HEK293 (cell line): ENCODE measurements around the gene GNA12.

Source experiments
- CTCF ChIA-PET: fragments of 350-600 bp; formaldehyde crosslinking; extraction: SDS; loops from one replicate; lab custom pipeline; 2021; ENCODE audit warnings: antibody characterized with exemption; lab: Yijun Ruan, JAX
- POLR2A ChIA-PET: fragments of 300-600 bp; formaldehyde crosslinking; extraction: SDS; loops from one replicate; lab custom pipeline; 2020; ENCODE audit warnings: antibody characterized with exemption, inconsistent platforms; lab: Yijun Ruan, JAX
- H3K27ac ChIP-seq: fragments of 200-500 bp; sonication (Bioruptor generic); 2 replicates; pipeline ENCODE4 v1.5.1; 2014; ENCODE audit warnings: low read depth, low read length, control low read depth, inconsistent platforms; ENCODE audit errors: extremely low read depth
- H3K36me3 ChIP-seq, 2 experiments: fragments of 200-500 bp in 1 of 2; sonication (Bioruptor generic) in 1 of 2; 1 replicate in 1 of 2; 2 replicates in 1 of 2; pipeline ENCODE4 v1.5.1; 2014 to 2017; ENCODE audit warnings: inconsistent platforms in 2 of 2, low read length in 2 of 2; ENCODE audit not compliant: control insufficient read depth in 2 of 2, insufficient read depth in 1 of 2
- H3K4me1 ChIP-seq: fragments of 200-500 bp; sonication (Bioruptor generic); 2 replicates; pipeline ENCODE4 v1.5.1; 2014; ENCODE audit warnings: mild to moderate bottlenecking, low read length, inconsistent platforms; ENCODE audit not compliant: control insufficient read depth, insufficient read depth
- H3K4me3 ChIP-seq: 2 replicates; pipeline ENCODE4 v1.5.1; 2011; ENCODE audit warnings: low read depth, mild to moderate bottlenecking, control low read depth, low read length, moderate library complexity
- H3K9me3 ChIP-seq: fragments of 200-500 bp; sonication (Bioruptor generic); 2 replicates; pipeline ENCODE4 v1.5.1; 2014; ENCODE audit warnings: low read depth, low read length, inconsistent platforms; ENCODE audit not compliant: control insufficient read depth, insufficient read depth
- FEZF1 ChIP-seq: fragments of 450-650 bp; formaldehyde crosslinking; IDR thresholded peaks from 2 replicates; pipeline ENCODE4 v1.5.1; 2016; ENCODE audit warnings: missing biosample characterization, missing genetic modification characterization
- GLIS1 ChIP-seq: fragments of 450-650 bp; formaldehyde crosslinking; IDR thresholded peaks from 2 replicates; pipeline ENCODE4 v1.5.1; 2016; ENCODE audit warnings: missing biosample characterization, missing genetic modification characterization
- GLIS2 ChIP-seq: fragments of 450-650 bp; formaldehyde crosslinking; IDR thresholded peaks from 2 replicates; pipeline ENCODE4 v1.5.1; 2016; ENCODE audit warnings: missing biosample characterization, missing genetic modification characterization
- HIC1 ChIP-seq: fragments of 450-650 bp; formaldehyde crosslinking; IDR thresholded peaks from 2 replicates; pipeline ENCODE4 v1.5.1; 2016; ENCODE audit warnings: missing biosample characterization, missing genetic modification characterization
- KLF7 ChIP-seq: fragments of 450-650 bp; formaldehyde crosslinking; IDR thresholded peaks from 2 replicates; pipeline ENCODE4 v1.5.1; 2016; ENCODE audit warnings: missing biosample characterization, missing genetic modification characterization, borderline replicate concordance
- MEIS1 ChIP-seq: sonication (generic); formaldehyde crosslinking; IDR thresholded peaks from 2 replicates; pipeline ENCODE4 v1.8.1; 2022; ENCODE audit warnings: missing genetic modification reagents, mild to moderate bottlenecking, borderline replicate concordance
- PRDM1 ChIP-seq: fragments of 450-650 bp; formaldehyde crosslinking; IDR thresholded peaks from 2 replicates; pipeline ENCODE4; 2016; ENCODE audit warnings: missing biosample characterization, missing genetic modification characterization
- SALL2 ChIP-seq: fragments of 450-650 bp; formaldehyde crosslinking; IDR thresholded peaks from 2 replicates; pipeline ENCODE4 v1.5.0; 2017; ENCODE audit warnings: missing biosample characterization, mild to moderate bottlenecking, missing genetic modification characterization, borderline replicate concordance
- SCRT2 ChIP-seq: fragments of 450-650 bp; formaldehyde crosslinking; IDR thresholded peaks from 2 replicates; pipeline ENCODE4 v1.5.1; 2016; ENCODE audit warnings: missing biosample characterization, missing genetic modification characterization
- ZBTB17 ChIP-seq: fragments of 450-650 bp; formaldehyde crosslinking; IDR thresholded peaks from 2 replicates; pipeline ENCODE4 v1.5.1; 2016; ENCODE audit warnings: missing biosample characterization, missing genetic modification characterization
- ZBTB6 ChIP-seq: fragments of 450-650 bp; formaldehyde crosslinking; IDR thresholded peaks from 2 replicates; pipeline ENCODE4 v1.5.1; 2017; ENCODE audit warnings: missing biosample characterization, missing genetic modification characterization
- ZFP3 ChIP-seq: fragments of 450-650 bp; formaldehyde crosslinking; IDR thresholded peaks from 2 replicates; pipeline ENCODE4 v1.5.1; 2016; ENCODE audit warnings: low read depth, missing biosample characterization, missing genetic modification characterization
- ZNF132 ChIP-seq: fragments of 450-650 bp; formaldehyde crosslinking; IDR thresholded peaks from 2 replicates; pipeline ENCODE4 v1.5.1; 2017; ENCODE audit warnings: missing biosample characterization, missing genetic modification characterization, borderline replicate concordance
- ZNF157 ChIP-seq: fragments of 450-650 bp; formaldehyde crosslinking; IDR thresholded peaks from 2 replicates; pipeline ENCODE4 v1.5.1; 2016; ENCODE audit warnings: missing biosample characterization, missing genetic modification characterization
- ZNF23 ChIP-seq: fragments of 450-650 bp; formaldehyde crosslinking; IDR thresholded peaks from 2 replicates; pipeline ENCODE4 v1.5.1; 2016; ENCODE audit warnings: missing biosample characterization, missing genetic modification characterization, borderline replicate concordance
- ZNF324 ChIP-seq: fragments of 450-650 bp; formaldehyde crosslinking; IDR thresholded peaks from 2 replicates; pipeline ENCODE4 v1.5.1; 2016; ENCODE audit warnings: missing biosample characterization, missing genetic modification characterization
- ZNF416 ChIP-seq: fragments of 450-650 bp; formaldehyde crosslinking; IDR thresholded peaks from 2 replicates; pipeline ENCODE4 v1.5.1; 2016; ENCODE audit warnings: missing biosample characterization, missing genetic modification characterization
- ZNF473 ChIP-seq: fragments of 450-650 bp; formaldehyde crosslinking; IDR thresholded peaks from 2 replicates; pipeline ENCODE4 v1.5.1; 2017; ENCODE audit warnings: missing biosample characterization, missing genetic modification characterization
- ZNF48 ChIP-seq: fragments of 450-650 bp; formaldehyde crosslinking; IDR thresholded peaks from 2 replicates; pipeline ENCODE4 v1.5.1; 2016; ENCODE audit warnings: missing biosample characterization, missing genetic modification characterization
- ZNF513 ChIP-seq: fragments of 450-650 bp; IDR thresholded peaks from 2 replicates; pipeline ENCODE4 v1.5.1; 2018; ENCODE audit warnings: missing biosample characterization, missing genetic modification characterization
- ZNF561 ChIP-seq: fragments of 450-650 bp; IDR thresholded peaks from 2 replicates; pipeline ENCODE4 v1.5.1; 2018; ENCODE audit warnings: missing biosample characterization, missing genetic modification characterization, borderline replicate concordance
- ZNF610 ChIP-seq: fragments of 450-650 bp; formaldehyde crosslinking; IDR thresholded peaks from 2 replicates; pipeline ENCODE4 v1.5.1; 2016; ENCODE audit warnings: missing biosample characterization, missing genetic modification characterization, borderline replicate concordance
- ZNF624 ChIP-seq: fragments of 450-650 bp; formaldehyde crosslinking; IDR thresholded peaks from 2 replicates; pipeline ENCODE4 v1.5.1; 2017; ENCODE audit warnings: missing biosample characterization, missing genetic modification characterization
- ZNF658 ChIP-seq: fragments of 450-650 bp; formaldehyde crosslinking; IDR thresholded peaks from 2 replicates; pipeline ENCODE4; 2016; ENCODE audit warnings: missing biosample characterization, missing genetic modification characterization
- ZNF785 ChIP-seq: fragments of 450-650 bp; formaldehyde crosslinking; IDR thresholded peaks from 2 replicates; pipeline ENCODE4 v1.5.1; 2016; ENCODE audit warnings: missing biosample characterization, missing genetic modification characterization
- ZSCAN23 ChIP-seq: fragments of 450-650 bp; formaldehyde crosslinking; IDR thresholded peaks from 2 replicates; pipeline ENCODE4 v1.5.1; 2016; ENCODE audit warnings: missing biosample characterization, missing genetic modification characterization
- ZXDB ChIP-seq: fragments of 450-650 bp; formaldehyde crosslinking; IDR thresholded peaks from 2 replicates; pipeline ENCODE4 v1.5.1; 2016; ENCODE audit warnings: missing biosample characterization, missing genetic modification characterization

The GNA12 gene

GRCh38 chr7:2853147-2853546 lies 9.0 kb upstream of the GNA12 start:
- POLR2A ChIA-PET = no interaction called here
- TF ChIP-seq FEZF1 (no peak), KLF7 (tag by site-specific recombination) (no peak), ZNF324 (tag by site-specific recombination) (no peak), MEIS1 (CRISPR knock-in tag) (no peak), GLIS2 (no peak), ZNF610 (tag by site-specific recombination) (no peak), ZNF624 (tag by site-specific recombination) (no peak), GLIS1 (tag by site-specific recombination) (no peak), ZXDB (tag by site-specific recombination) (no peak)
- Histone ChIP-seq H3K9me3 (no peaks in the 10 kb centered on the region), H3K4me3 (no peak overlapping the region), H3K36me3 (no peaks in the 10 kb centered on the region), H3K27ac (no peak overlapping the region), H3K4me1 (no peaks in the 10 kb centered on the region)
- CTCF ChIA-PET = interaction anchor here (0.6 to 2.7 kb wide), 5 partner anchors 12 to 863 kb away, joined by 3 to 11 read pairs (median 3); no protein-coding TSS in a partner anchor

- TF ChIP-seq ZBTB6 (tag by site-specific recombination) (no peak), ZNF132 (tag by site-specific recombination) (no peak), ZBTB17 (tag by site-specific recombination) (no peak), SCRT2 (tag by site-specific recombination) (no peak), HIC1 (tag by site-specific recombination) (no peak), ZFP3 (tag by site-specific recombination) (no peak), GLIS1 (tag by site-specific recombination) (no peak)
- H3K9me3 ChIP-seq = no peaks in the 10 kb centered on the region
- H3K36me3 ChIP-seq = no peaks in the 10 kb centered on the region
- H3K4me3 ChIP-seq = no peak overlapping the region
- ChIA-PET POLR2A (no interaction called here), CTCF (interaction anchor here (2.7 kb wide), 1 partner anchor 13 kb away, joined by 11 read pairs; no protein-coding TSS in a partner anchor)
- H3K4me1 ChIP-seq = no peaks in the 10 kb centered on the region
- H3K27ac ChIP-seq = no peak overlapping the region
Measured at GRCh38 chr7:2851497-2851896, 7.4 kb upstream of the GNA12 start.

- Histone ChIP-seq H3K4me1 (no peaks in the 10 kb centered on the region), H3K27ac (no peak overlapping the region), H3K36me3 (no peaks in the 10 kb centered on the region), H3K4me3 (no peak overlapping the region), H3K9me3 (no peaks in the 10 kb centered on the region)
- CTCF ChIA-PET = interaction anchor here (0.8 kb wide), 1 partner anchor 16 kb away, joined by 5 read pairs; no protein-coding TSS in a partner anchor
- POLR2A ChIA-PET = no interaction called here
- TF ChIP-seq PRDM1 (tag by site-specific recombination) (no peak; the same call in 1 of the 2 replicates), SALL2 (tag by site-specific recombination) (0 out of 2 replicates have a peak, but pooled peaks have one; percentile 14), ZNF658 (tag by site-specific recombination) (peak; percentile 40; the same call in 1 of the 2 replicates), ZNF473 (tag by site-specific recombination) (peak; percentile 20; the same call in 1 of the 2 replicates), ZNF785 (0 out of 2 replicates have a peak, but pooled peaks have one; percentile 11), ZNF561 (no peak), ZNF416 (tag by site-specific recombination) (no peak), ZNF48 (tag by site-specific recombination) (no peak), ZNF513 (tag by site-specific recombination) (peak; percentile 91), ZNF157 (0 out of 2 replicates have a peak, but pooled peaks have one; percentile 15), ZNF23 (tag by site-specific recombination) (no peak), ZSCAN23 (tag by site-specific recombination) (no peak)
Measured at GRCh38 chr7:2849941-2850766, 6.0 kb upstream of the GNA12 start.
